Retina (tissue), 1 donor: ENCODE data around the gene MAP7D2.

Experiments
- DNase-seq: peaks from one replicate; pipeline ENCODE4 v3.0.0-alpha.2; 2016

The MAP7D2 gene

GRCh38 chrX:20037186-20037585 is 79.5 kb downstream of the MAP7D2 start:
- DNase-seq: no peak

DNA sequence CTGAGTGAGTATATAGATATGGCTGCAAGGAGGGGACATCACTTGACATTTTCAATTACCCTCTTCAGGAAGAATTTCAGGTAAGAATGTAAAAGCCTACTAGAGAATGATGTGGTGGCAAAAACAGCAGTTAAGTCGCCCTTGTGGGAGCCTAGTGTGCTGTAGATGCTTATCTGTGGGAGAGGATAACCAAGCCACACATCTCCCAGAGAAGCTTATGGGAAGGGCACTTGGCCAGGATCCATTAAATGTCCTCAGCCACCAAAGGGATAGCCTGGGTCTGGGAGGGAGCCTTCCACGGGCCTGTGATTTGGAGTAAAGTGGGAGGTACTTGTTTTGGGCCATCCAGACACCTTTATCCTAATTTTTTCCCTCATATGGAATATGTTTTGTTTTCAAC is 84.5 kb downstream of the MAP7D2 start:
- no peak for DNase-seq

- no peak for DNase-seq
Measured at GRCh38 chrX:20029728-20030127, 87.0 kb downstream of the MAP7D2 start.

DNA sequence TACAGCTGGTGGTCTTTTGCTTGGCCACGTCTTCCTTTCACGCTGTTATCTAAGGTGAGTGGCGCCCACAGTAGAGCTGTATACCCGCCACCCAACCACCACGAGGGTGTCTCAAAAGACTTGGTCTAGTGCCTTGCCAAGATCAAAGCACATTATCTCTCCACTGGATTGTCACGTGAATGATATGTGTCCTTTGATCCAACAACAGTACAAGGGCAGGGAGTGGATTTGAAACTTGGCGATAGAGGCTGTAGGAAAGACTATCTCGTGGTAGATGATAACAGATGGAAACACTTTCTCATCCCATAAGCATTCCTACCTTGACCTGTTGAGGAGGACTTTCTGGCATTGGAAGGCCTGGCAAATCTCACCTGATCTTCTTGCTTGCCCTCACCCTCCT is 88.1 kb downstream of the MAP7D2 start:
- DNase-seq: no peak

GRCh38 chrX:20026278-20026677 is 90.4 kb downstream of the MAP7D2 start:
- DNase-seq: no peak

- DNase-seq: no peak
Measured at GRCh38 chrX:20019672-20020365, 96.9 kb downstream of the MAP7D2 start.

DNA sequence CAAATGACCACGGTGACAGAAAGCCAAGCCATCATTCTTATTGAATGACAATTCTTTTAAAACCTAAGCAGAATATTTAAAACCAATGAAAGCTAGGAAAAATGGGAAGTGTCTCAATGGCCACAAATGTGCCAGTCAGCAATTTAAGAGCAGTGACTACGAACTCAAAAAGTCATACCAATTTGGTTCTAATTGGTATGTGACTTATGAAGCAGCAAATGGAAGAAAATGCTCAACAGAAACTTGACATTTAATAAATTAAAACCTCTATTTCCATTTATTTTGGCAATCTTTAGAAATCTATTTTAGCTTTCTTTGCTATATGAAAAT is 100.1 kb downstream of the MAP7D2 start:
- no peak for DNase-seq

GRCh38 chrX:20015945-20016615 is 100.6 kb downstream of the MAP7D2 start:
- no peak for DNase-seq

DNA sequence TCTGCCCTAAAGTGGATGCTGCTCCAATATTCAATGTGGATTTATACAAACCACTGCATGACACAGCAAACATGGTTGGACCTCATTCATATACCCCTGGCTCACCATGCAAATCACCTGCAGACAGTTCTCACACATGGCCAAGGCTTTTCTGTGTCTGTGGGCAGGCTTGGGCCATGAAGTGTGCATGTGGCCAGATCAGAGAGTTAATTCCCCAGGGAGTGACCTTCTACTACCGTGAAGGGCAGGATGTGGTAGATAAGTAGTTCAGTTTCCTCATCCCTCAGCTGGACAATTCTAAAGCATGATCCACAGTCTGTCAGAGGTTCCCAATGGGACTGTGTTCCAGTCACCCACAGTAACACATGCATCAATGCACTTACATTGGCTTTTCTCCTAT is 101.3 kb downstream of the MAP7D2 start:
- DNase-seq: no peak

DNA sequence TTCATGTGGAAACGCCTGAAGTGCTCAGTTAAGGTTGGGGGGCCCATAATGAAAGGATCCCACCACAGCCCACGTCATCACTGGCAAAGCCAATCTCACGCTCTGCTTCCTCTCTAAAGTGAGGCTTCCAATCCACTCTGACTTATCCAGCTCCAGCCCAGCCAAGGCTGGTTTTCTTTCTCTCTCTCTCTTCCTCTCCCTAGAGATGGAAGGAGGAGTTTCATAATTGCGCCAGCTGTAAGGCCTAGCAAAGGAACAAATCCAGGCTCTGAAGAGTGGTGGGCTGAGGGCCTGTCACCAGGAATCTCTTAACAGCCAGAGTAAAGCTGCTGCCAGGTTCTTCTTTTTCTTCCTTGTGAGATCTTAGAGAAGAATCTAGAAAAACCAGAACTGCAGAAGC is 105.1 kb downstream of the MAP7D2 start:
- no peak for DNase-seq

DNA sequence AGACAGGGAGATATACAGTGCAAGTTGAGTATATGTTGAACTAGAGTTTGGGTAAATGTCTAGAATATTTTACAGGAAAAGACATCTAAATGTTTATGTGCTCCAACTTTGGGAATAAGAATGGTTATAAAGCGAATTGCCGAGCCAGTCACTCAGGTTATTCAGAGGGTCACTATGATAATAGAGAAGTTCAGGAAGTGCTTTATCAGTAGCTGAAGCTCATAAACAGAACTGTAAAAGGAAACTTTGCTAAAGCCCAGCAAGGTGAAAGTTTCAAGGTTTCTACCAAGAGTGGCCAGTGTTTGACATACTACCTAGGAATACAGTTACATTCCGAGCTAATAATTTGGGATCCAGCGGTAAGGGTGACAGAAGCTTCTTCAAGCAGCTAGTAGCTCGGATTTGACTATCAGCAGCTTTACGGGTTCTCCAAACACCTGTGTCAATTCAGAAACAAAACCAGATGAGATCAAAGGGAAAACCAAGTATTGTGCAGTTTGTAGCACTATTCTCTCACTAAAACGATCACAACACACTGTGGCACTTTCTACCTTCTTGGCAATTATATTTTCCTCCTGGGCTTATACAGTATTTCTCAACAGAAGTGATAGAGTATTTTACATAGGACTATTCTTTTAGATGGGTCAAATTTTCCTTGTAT is 108.6 kb downstream of the MAP7D2 start:
- DNase-seq: no peak

DNA sequence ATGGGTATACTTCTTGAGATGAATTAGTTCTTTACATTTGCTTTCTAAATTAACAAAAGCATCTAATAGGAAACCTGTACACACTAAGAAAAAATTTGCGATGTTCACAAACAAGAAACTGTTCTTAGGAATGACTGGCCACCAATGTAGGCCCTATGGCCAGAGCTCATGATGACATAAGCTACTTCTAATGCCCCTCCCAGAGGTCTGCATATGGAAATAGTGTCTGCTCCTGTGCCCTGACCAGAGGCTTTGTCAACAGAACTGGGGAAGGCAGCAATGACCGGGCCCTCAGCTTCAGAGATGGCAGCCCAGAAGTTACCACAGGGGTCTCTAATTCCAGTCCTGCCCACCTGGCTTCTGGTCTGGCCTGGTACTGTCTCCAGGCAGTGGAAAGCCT is 110.8 kb downstream of the MAP7D2 start:
- no peak for DNase-seq

DNA sequence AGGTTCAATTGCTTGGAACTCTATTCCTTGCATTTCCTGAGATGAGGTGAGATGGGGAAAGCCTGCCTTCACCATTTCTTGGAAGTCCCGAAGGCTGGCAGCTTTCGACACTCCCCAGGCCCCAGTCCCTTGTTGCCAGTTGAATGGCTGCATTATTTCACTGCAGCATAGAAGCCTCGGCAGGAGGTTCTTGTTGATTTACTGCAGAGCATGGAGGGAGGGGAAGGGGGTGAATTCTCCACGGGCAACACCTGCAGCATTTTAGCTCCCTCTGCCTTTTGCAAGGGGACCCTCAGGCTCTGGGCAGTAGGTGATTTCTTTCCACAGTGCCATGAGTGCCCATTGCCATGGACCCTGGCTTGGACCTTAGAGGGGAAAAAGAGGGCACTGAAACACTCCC is 115.1 kb downstream of the MAP7D2 start:
- DNase-seq: no peak

GRCh38 chrX:19991350-19991718 is 125.4 kb downstream of the MAP7D2 start:
- DNase-seq: no peak

GRCh38 chrX:19990556-19991349 is 126.0 kb downstream of the MAP7D2 start, which contains the start of gene BCLAF3:
Gene BCLAF3 (minus strand): TSS chrX:19991061. CDS start chrX:19970264, 20,797 bp downstream.
- DNase-seq: peak; percentile 91

DNA sequence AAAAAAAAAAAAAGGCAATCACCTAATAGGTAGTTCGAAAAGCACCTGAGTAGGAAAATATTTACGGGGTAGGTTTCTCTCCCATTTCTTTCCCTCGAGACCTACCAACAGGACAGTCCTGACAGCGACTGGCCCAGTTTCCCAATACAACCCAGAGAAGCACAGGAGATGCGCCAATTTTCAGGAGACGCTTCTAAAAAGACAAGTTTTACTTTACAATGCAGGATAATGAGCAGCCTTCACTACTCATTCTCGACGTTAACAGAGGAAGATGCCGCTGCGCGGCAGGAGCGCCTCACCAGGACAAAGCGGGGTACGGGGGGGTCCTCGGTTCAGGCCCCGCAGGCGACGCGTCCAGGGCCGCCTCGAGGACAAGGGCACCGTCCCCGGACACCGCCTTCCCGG is 126.6 kb downstream of the MAP7D2 start:
- DNase-seq: no peak

DNA sequence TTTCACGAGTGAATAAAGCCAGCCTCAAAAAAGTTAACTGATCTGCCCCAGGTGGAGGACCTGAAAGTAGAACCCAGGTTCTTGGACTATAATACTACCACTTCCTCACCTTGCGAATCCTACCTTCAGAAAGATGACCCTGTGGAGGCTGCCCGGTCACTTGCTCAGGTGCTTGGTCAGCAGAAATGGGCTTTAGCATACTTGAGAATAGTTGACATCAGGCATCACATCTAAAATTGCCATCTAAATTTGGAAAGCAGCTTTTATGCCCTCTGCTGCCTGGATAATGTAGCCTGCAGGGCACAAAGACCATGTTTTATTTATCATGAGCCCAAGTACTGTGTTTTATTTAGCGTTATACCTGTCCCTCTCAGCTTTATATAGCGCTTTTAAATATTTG is 128.9 kb downstream of the MAP7D2 start:
- DNase-seq: no peak

- DNase-seq: no peak
Measured at GRCh38 chrX:19986531-19986930, 130.2 kb downstream of the MAP7D2 start.

DNA sequence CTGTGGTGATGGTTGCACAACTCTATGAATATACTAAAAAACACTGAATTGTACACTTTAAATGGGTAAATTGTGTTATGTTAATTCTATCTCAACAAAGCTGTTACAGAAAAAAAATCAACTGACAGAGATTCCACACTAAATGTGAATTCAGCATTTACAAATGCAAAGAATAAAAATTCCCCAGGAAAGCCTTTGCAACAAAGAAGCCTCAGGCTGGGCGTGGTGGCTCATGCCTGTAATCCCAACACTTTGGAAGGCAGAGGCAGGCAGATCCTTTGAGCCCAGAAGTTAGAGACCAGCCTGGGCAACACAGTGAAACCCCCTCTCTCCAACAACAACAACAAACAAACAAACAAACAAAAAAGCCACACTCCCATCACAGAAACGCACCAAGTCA is 134.8 kb downstream of the MAP7D2 start:
- no peak for DNase-seq

- no peak for DNase-seq
Measured at GRCh38 chrX:19975845-19976244, 140.9 kb downstream of the MAP7D2 start.

DNA sequence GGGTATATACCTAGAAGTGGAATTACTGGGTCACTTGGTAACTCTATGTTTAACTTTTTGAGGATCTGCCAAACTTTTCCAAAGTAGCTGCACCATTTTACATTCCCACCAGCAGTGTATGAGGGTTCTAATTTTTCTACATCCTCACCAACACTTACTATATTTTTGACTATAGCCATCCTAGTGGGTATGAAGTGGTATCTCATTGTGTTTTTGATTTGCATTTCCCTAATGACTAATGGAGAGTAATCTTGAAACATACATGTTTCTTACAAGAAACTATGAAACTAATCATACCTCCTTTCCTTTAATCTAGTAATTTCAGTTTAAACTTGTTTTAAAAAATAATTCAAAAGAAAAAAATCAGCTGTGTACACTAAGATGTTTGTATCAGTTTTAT is 143.7 kb downstream of the MAP7D2 start:
- DNase-seq: no peak

DNA sequence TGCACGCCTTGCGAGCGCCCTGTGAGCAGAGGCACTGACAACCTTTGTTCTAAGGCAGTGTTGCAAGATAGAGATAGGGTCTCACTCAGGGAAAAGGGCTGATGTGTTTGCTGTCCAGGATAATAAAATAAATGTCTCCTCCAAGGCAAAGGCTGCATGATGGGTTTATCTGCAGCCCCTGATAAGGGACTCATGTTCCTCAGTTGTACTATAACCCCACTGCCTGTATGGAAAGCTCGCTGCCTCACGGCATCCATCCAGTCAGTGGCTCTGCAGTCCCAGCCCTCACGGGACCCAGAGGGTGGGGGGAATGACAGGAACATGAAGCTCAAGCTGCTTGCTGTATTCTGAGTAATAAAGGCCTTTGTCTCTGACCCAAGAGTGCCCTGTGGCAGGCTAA is 148.4 kb downstream of the MAP7D2 start:
- peak; percentile 9 for DNase-seq

DNA sequence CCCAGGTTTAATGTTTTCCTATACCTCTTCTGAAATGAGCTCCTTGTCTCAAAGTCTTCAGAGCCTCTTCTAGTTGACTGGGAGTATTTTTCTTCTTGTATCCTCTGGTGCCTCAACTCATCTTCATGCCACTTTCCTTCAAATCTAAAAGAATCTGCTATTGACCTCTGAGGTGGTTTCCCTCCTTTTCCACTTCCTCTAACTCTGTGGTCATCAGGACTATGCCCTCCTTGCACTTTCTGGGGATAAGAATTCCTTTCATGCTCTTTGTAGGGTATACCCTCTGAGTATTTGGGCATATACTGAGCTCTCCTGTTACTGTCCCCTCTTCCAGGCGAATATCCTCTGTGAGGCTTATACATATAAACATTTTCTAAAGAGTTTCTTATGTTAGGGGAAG is 150.7 kb downstream of the MAP7D2 start:
- no peak for DNase-seq
